ENCODE measurements around the gene EFHC1. TPM values are rescaled to one million over a fixed set of nuclear protein-coding genes. Genes with fewer than 3 reads are reported as not detected.

Gene EFHC1
- total and polyA plus RNA-seq, 4 donors: 3.3 to 11.3 (median 6.9) TPM

DNA sequence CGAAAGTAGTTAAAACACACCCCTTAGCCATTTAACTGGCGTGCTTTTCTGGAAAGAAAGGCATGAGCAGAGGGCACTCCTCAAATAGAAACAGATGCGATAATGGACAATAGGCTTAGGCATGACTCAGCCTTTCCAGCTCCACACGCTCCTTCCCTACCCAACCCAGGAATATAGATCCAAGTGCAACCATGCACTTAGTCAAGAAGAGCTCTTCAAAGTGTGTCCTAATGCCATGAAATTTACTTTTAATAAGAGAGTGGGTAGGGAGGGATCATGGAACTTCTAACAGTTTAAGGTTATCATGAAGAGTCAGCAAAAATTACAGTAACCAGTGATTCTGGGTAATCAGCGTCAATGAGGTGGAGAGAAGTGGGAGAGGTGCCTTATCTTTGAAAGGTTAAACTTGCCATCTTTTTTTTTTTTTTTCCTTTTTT lies 2.4 kb upstream of the EFHC1 start:
- Histone ChIP-seq H3K27ac (ENCODE audit: low read depth in 1 of 2, low read length in 2 of 2) (no peak overlapping the region), H3K9ac (ENCODE audit: low read depth in 1 of 2, low read length in 2 of 2) (no peak overlapping the region), H3K4me1 (ENCODE audit: control insufficient read depth in 4 of 4, insufficient read depth in 4 of 4, low read length in 3 of 4) (peaks cover 0 to 17% (median 9%) of the 10 kb centered on the region in 4 donors), H3K36me3 (ENCODE audit: control insufficient read depth in 4 of 4, insufficient read depth in 3 of 4, low read depth in 1 of 4, low read length in 3 of 4) (no peaks in the 10 kb centered on the region), H3K9me3 (ENCODE audit: control insufficient read depth in 4 of 4, low read length in 3 of 4) (no peaks in the 10 kb centered on the region), H3K4me3 (ENCODE audit: low read depth in 1 of 3, low read length in 3 of 3) (no peak overlapping the region), H3K27me3 (ENCODE audit: control insufficient read depth in 4 of 4, insufficient read depth in 4 of 4, low read length in 3 of 4) (no peaks in the 10 kb centered on the region)
- TF ChIP-seq REST (IDR thresholded peaks at IDR 0.05) (no peak), YY1 (IDR thresholded peaks at IDR 0.05) (no peak)
- 87% methylated on average over 5 of the region's 5 CpGs for WGBS
- DNase-seq (ENCODE audit: low spot score): no peak

DNA sequence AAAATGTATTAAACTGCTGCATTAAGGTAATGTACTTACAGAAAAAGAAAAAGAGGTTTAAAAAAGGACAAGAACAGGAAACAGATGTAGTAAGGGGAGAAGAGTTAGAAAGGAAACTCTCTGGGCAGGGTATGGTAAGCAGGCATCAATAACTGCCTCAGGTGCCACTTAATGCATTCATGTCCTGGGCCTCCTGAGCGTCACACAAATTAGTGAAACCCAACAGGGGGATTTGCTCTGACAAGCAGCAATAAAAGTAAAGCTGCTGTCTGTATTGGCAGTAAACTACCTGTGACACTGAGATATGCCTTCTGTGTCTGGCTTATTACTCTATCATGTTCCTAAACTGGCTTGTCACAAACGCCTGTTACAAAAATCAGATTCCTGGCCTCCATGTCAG lies 1.5 kb upstream of the EFHC1 start:
- H3K4me3 ChIP-seq (ENCODE audit: low read depth in 1 of 3, low read length in 3 of 3): no peak overlapping the region
- no peak for TF ChIP-seq NR2F2 (IDR thresholded peaks at IDR 0.05)
- no peak for TF ChIP-seq HNF4G (IDR thresholded peaks at IDR 0.05)
- no peak for TF ChIP-seq MAX (IDR thresholded peaks at IDR 0.05)
- no peak for TF ChIP-seq ZBTB33 (IDR thresholded peaks at IDR 0.05)
- no peak for TF ChIP-seq SP1 (IDR thresholded peaks at IDR 0.05)
- no peak for TF ChIP-seq YY1 (IDR thresholded peaks at IDR 0.05)
- TF ChIP-seq, protein P1, sequence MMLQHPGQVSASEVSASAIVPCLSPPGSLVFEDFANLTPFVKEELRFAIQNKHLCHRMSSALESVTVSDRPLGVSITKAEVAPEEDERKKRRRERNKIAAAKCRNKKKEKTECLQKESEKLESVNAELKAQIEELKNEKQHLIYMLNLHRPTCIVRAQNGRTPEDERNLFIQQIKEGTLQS (IDR thresholded peaks at IDR 0.05): no peak
- TF ChIP-seq FOXA1 (IDR thresholded peaks at IDR 0.05): no peak
- TF ChIP-seq GABPA (IDR thresholded peaks at IDR 0.05 in 1 of 2, conservative IDR thresholded peaks at IDR 0.05 in 1 of 2): no peak
- TF ChIP-seq RXRA (IDR thresholded peaks at IDR 0.05): no peak
- no peak for TF ChIP-seq FOXA2 (IDR thresholded peaks at IDR 0.05)
- H3K9me3 ChIP-seq (ENCODE audit: control insufficient read depth in 4 of 4, low read length in 3 of 4): no peaks in the 10 kb centered on the region
- no peaks in the 10 kb centered on the region for H3K36me3 ChIP-seq (ENCODE audit: control insufficient read depth in 4 of 4, insufficient read depth in 3 of 4, low read depth in 1 of 4, low read length in 3 of 4)
- DNase-seq (ENCODE audit: low spot score): no peak
- no peaks in the 10 kb centered on the region for H3K27me3 ChIP-seq (ENCODE audit: control insufficient read depth in 4 of 4, insufficient read depth in 4 of 4, low read length in 3 of 4)
- no peak overlapping the region for H3K9ac ChIP-seq (ENCODE audit: low read depth in 1 of 2, low read length in 2 of 2)
- peaks cover 0 to 17% (median 9%) of the 10 kb centered on the region in 4 donors for H3K4me1 ChIP-seq (ENCODE audit: control insufficient read depth in 4 of 4, insufficient read depth in 4 of 4, low read length in 3 of 4)
- H3K27ac ChIP-seq (ENCODE audit: low read depth in 1 of 2, low read length in 2 of 2): no peak overlapping the region
- 86% methylated on average over 2 of the region's 2 CpGs for WGBS
